GM18951 (cell line): ENCODE results near the gene CNN1.

ENCODE experiments used
- POLR2A ChIP-seq: IDR thresholded peaks from 4 replicates; pipeline ENCODE4 v1.6.1; 2011; ENCODE audit warnings: mild to moderate bottlenecking; ENCODE audit not compliant: insufficient read length, insufficient read depth; ENCODE audit errors: extremely low read depth
- in situ Hi-C: fragments of 300-500 bp; cut with MboI; formaldehyde crosslinking; loops from one replicate; pipeline ENCODE4 v1.12.0; 2022; ENCODE audit warnings: low sequenced_read_pairs, mixed read lengths, inconsistent platforms; ENCODE audit not compliant: unreplicated experiment

The CNN1 gene

GRCh38 chr19:11538232-11539036, at the start of gene CNN1:
TSS of gene CNN1 (plus strand) at chr19:11538851. CDS start at chr19:11538928, 77 bp downstream.
- no peak for TF ChIP-seq POLR2A

GRCh38 chr19:11489378-11489777, 49.3 kb upstream of the CNN1 start:
- in situ Hi-C loops = no loop called here
- no peak for TF ChIP-seq POLR2A

More at GRCh38 chr19:11538232-11539036, at the start of gene CNN1:
- in situ Hi-C loops = no loop called here

- in situ Hi-C loops = no loop called here
Measured at GRCh38 chr19:11494634-11495285, 43.9 kb upstream of the CNN1 start.

GRCh38 chr19:11495481-11495880, 43.2 kb upstream of the CNN1 start:
- in situ Hi-C loops = no loop called here
- no peak for TF ChIP-seq POLR2A

More at GRCh38 chr19:11494634-11495285, 43.9 kb upstream of the CNN1 start:
- TF ChIP-seq POLR2A = no peak

- no peak for TF ChIP-seq POLR2A
- in situ Hi-C loops = no loop called here
Measured at GRCh38 chr19:11495885-11496284, 42.8 kb upstream of the CNN1 start.

GRCh38 chr19:11496391-11497163, 42.1 kb upstream of the CNN1 start:
- in situ Hi-C loops = no loop called here
- no peak for TF ChIP-seq POLR2A

- in situ Hi-C loops = no loop called here
Measured at GRCh38 chr19:11499220-11499726, 39.4 kb upstream of the CNN1 start.

GRCh38 chr19:11499890-11500420, 38.7 kb upstream of the CNN1 start:
- in situ Hi-C loops = no loop called here
- no peak for TF ChIP-seq POLR2A

More at GRCh38 chr19:11499220-11499726, 39.4 kb upstream of the CNN1 start:
- TF ChIP-seq POLR2A = no peak

GRCh38 chr19:11504502-11505031, 34.1 kb upstream of the CNN1 start:
- TF ChIP-seq POLR2A = no peak
- in situ Hi-C loops = no loop called here

- in situ Hi-C loops = no loop called here
Measured at GRCh38 chr19:11505032-11505503, 33.6 kb upstream of the CNN1 start.

GRCh38 chr19:11505504-11506100, 33.0 kb upstream of the CNN1 start, which contains the start of gene ZNF653:
TSS of gene ZNF653 (minus strand) at chr19:11505839. CDS start at chr19:11505786, 53 bp downstream.
- TF ChIP-seq POLR2A = peak; percentile 57
- in situ Hi-C loops = no loop called here

More at GRCh38 chr19:11505032-11505503, 33.6 kb upstream of the CNN1 start:
- no peak for TF ChIP-seq POLR2A

GRCh38 chr19:11506101-11506555, 32.5 kb upstream of the CNN1 start:
- no peak for TF ChIP-seq POLR2A
- in situ Hi-C loops = no loop called here
